ENCODE measurements around the gene PSMD12. TPM values are rescaled to one million over a fixed set of nuclear protein-coding genes. Genes with fewer than 3 reads are reported as not detected.

Gene PSMD12
- total RNA-seq, 2 donors from 2014 or later = 20.0 to 31.1 TPM

DNA sequence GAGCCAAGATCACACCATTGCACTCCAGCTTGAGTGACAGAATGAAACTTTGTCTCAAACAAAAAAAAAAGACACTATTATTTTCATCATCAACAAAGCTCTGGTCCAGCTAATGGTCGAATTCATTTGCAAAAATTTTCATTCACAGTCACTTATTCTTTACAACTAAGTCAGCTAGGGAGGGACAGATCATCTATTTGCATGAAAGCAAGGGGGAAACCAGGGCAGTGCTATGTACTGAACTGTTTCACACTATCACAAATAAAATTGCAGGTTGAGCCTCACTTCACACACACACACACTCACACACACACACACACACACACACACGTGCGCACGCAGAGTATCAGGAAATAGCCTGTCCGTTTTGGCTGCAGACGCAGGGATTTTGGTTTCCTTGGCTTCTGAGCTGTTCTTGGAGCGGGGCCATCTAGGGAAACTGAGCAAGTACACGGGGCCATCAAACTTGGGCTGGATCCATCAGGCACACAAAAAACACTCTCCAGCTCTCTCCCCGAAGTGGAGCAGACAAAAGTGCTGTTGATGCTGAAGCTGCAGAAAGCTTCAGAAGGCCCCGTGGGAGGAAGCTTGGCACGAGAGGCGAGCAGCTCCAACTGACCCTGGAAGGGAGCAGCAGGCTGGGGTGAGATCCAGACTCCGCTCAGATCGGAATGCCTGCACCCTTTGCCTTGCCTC, 77.0 kb downstream of the PSMD12 start:
- TF ChIP-seq, protein P1, sequence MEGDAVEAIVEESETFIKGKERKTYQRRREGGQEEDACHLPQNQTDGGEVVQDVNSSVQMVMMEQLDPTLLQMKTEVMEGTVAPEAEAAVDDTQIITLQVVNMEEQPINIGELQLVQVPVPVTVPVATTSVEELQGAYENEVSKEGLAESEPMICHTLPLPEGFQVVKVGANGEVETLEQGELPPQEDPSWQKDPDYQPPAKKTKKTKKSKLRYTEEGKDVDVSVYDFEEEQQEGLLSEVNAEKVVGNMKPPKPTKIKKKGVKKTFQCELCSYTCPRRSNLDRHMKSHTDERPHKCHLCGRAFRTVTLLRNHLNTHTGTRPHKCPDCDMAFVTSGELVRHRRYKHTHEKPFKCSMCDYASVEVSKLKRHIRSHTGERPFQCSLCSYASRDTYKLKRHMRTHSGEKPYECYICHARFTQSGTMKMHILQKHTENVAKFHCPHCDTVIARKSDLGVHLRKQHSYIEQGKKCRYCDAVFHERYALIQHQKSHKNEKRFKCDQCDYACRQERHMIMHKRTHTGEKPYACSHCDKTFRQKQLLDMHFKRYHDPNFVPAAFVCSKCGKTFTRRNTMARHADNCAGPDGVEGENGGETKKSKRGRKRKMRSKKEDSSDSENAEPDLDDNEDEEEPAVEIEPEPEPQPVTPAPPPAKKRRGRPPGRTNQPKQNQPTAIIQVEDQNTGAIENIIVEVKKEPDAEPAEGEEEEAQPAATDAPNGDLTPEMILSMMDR (IDR thresholded peaks at IDR 0.05) = no peak
- Histone ChIP-seq H3K4me3 (no peak overlapping the region), H3K27ac (no peak overlapping the region), H3K9me3 (no peaks in the 10 kb centered on the region), H3K27me3 (no peaks in the 10 kb centered on the region), H3K36me3 (no peaks in the 10 kb centered on the region), H3K4me1 (peaks cover 0 to 25% of the 10 kb centered on the region in 2 donors)
- DNase-seq (ENCODE audit: low spot score) = peak; percentile 83

Other genes starting within 250 kb of the PSMD12 start
- 10 to 100 TPM; 25.2 to 29.1 TPM for gene HELZ, start 121.4 kb downstream of the PSMD12 start, total RNA-seq
- 10 to 100 TPM; 12.5 to 18.1 TPM for gene PITPNC1, start 10.7 kb upstream of the PSMD12 start, total RNA-seq